Endothelial cell of umbilical vein (primary cell): ENCODE results near the gene GCNT2.

Experiments
- CTCF ChIP-seq, 2 donors: IDR thresholded peaks; 1 replicate in 1 of 2; 2 replicates in 1 of 2; pipeline ENCODE4 v1.5.1; 2011; ENCODE audit warnings: low read length in 2 of 2, mild to moderate bottlenecking in 2 of 2, moderate library complexity in 2 of 2, control low read depth in 1 of 2, inconsistent platforms in 1 of 2, low read depth in 1 of 2; ENCODE audit not compliant: insufficient read depth in 1 of 2; ENCODE audit errors: extremely low read depth in 1 of 2
- EZH2 ChIP-seq: IDR thresholded peaks from 2 replicates; pipeline ENCODE4 v1.6.1; 2012; ENCODE audit warnings: borderline replicate concordance, low read depth, mild to moderate bottlenecking, moderate library complexity, low read length, inconsistent platforms; ENCODE audit not compliant: severe bottlenecking
- FOS ChIP-seq: IDR thresholded peaks from 2 replicates; pipeline ENCODE4 v1.6.1; 2011; ENCODE audit warnings: mild to moderate bottlenecking, low read length, moderate library complexity, borderline replicate concordance; ENCODE audit not compliant: insufficient read depth
- JUN ChIP-seq: IDR thresholded peaks from 2 replicates; pipeline ENCODE4 v1.6.1; 2011; ENCODE audit warnings: borderline replicate concordance, low read depth; ENCODE audit not compliant: insufficient read length, insufficient read depth
- MAX ChIP-seq: IDR thresholded peaks from 2 replicates; pipeline ENCODE4 v1.6.1; 2011; ENCODE audit not compliant: insufficient read depth, insufficient read length
- MYC ChIP-seq: IDR thresholded peaks from one replicate; pipeline ENCODE4 v1.6.1; 2011; ENCODE audit warnings: mild to moderate bottlenecking, low read depth, low read length
- POLR2A ChIP-seq: IDR thresholded peaks from 2 replicates; pipeline ENCODE4 v1.6.1; 2012; ENCODE audit warnings: low read depth, mild to moderate bottlenecking, control low read depth, low read length
- POLR2AphosphoS5 ChIP-seq: IDR thresholded peaks from 2 replicates; pipeline ENCODE4 v1.6.1; 2012; ENCODE audit warnings: low read depth, mild to moderate bottlenecking, control low read depth, low read length, moderate library complexity; ENCODE audit not compliant: insufficient read depth

GRCh38 chr6:10537726-10538125, 16.6 kb downstream of the GCNT2 start:
- no peak for TF ChIP-seq CTCF (IDR thresholded peaks at IDR 0.05; ENCODE audit: extremely low read depth in 1 of 2, insufficient read depth in 1 of 2, low read depth in 1 of 2, low read length in 2 of 2)
- no peak for TF ChIP-seq POLR2A
- TF ChIP-seq EZH2 = no peak
- TF ChIP-seq POLR2AphosphoS5 = no peak
- no peak for TF ChIP-seq MYC
- TF ChIP-seq JUN = no peak
- no peak for TF ChIP-seq MAX
- no peak for TF ChIP-seq FOS
